PFSK-1 (cell line): ENCODE measurements around the gene SCTR.

ENCODE experiments used
- FOXP2 ChIP-seq: optimal IDR thresholded peaks from 2 replicates; pipeline ENCODE3; 2011; ENCODE audit warnings: borderline replicate concordance, control low read depth, inconsistent platforms; ENCODE audit not compliant: insufficient read depth; ENCODE audit errors: extremely low read length, extremely low read depth
- POLR2AphosphoS5 ChIP-seq: IDR thresholded peaks from 2 replicates; pipeline ENCODE4 v1.6.1; 2012; ENCODE audit warnings: low read depth, mild to moderate bottlenecking, control low read depth, low read length, moderate library complexity
- SIN3A ChIP-seq: IDR thresholded peaks from 2 replicates; pipeline ENCODE4 v1.6.1; 2012; ENCODE audit warnings: mild to moderate bottlenecking, low read length, moderate library complexity, borderline replicate concordance; ENCODE audit not compliant: insufficient read depth
- TAF1 ChIP-seq: IDR thresholded peaks from 2 replicates; pipeline ENCODE4 v1.6.1; 2012; ENCODE audit warnings: low read length, control low read depth, borderline replicate concordance; ENCODE audit not compliant: insufficient read depth
- TF ChIP-seq, protein P1 (sequence below), 2 experiments: IDR thresholded peaks; 2 replicates each; pipeline versions ENCODE4 v1.6.1 to v1.8.0; 2011 to 2012; ENCODE audit warnings: low read depth in 2 of 2, low read length in 2 of 2, control low read depth in 1 of 2, inconsistent platforms in 1 of 2, mild to moderate bottlenecking in 1 of 2, moderate library complexity in 1 of 2; ENCODE audit not compliant: insufficient read depth in 1 of 2

DNA sequence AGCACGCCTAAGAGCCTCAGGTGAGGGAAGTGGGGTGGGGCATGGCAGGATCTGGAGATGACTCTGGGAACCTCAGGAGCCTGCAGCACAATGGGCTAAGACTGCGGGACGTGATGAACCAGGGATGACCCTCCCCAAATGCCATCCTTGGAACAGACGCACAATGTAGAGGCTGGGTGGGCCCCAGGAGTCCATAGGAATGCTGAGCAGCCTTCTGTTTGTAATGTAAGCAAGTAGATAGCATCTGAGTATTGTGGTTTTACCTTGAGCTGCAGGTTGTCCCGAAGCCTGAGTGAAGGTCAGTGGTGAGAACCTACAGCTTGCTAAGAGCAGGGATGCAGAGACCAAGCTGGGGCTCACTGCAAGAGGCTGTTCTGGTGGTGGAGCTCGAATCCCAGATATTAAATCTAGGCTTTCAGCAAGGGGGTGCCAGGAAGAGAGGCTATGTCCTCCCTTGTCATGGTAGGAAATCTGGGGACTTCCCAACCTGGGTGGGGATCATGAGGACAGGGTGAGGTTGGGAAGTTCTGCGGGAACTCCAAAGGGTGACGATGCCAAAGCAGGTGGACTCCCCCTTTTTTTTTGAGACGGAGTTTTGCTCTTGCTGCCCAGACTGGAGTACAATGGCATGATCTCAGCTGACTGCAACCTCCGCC is 5.8 kb downstream of the SCTR start:
- TF ChIP-seq POLR2AphosphoS5: no peak
- TF ChIP-seq, protein P1, sequence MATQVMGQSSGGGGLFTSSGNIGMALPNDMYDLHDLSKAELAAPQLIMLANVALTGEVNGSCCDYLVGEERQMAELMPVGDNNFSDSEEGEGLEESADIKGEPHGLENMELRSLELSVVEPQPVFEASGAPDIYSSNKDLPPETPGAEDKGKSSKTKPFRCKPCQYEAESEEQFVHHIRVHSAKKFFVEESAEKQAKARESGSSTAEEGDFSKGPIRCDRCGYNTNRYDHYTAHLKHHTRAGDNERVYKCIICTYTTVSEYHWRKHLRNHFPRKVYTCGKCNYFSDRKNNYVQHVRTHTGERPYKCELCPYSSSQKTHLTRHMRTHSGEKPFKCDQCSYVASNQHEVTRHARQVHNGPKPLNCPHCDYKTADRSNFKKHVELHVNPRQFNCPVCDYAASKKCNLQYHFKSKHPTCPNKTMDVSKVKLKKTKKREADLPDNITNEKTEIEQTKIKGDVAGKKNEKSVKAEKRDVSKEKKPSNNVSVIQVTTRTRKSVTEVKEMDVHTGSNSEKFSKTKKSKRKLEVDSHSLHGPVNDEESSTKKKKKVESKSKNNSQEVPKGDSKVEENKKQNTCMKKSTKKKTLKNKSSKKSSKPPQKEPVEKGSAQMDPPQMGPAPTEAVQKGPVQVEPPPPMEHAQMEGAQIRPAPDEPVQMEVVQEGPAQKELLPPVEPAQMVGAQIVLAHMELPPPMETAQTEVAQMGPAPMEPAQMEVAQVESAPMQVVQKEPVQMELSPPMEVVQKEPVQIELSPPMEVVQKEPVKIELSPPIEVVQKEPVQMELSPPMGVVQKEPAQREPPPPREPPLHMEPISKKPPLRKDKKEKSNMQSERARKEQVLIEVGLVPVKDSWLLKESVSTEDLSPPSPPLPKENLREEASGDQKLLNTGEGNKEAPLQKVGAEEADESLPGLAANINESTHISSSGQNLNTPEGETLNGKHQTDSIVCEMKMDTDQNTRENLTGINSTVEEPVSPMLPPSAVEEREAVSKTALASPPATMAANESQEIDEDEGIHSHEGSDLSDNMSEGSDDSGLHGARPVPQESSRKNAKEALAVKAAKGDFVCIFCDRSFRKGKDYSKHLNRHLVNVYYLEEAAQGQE (IDR thresholded peaks at IDR 0.05; ENCODE audit: insufficient read depth in 1 of 2, low read depth in 2 of 2, low read length in 2 of 2): no peak
- no peak for TF ChIP-seq FOXP2
- no peak for TF ChIP-seq SIN3A
- no peak for TF ChIP-seq TAF1
